Vagina (tissue), 2 donors: ENCODE results near the gene LRRC56. TPM values are rescaled to one million over a fixed set of nuclear protein-coding genes. Genes with fewer than 3 reads are reported as not detected.

ENCODE experiments used
- DNase-seq, 2 donors: peaks; one replicate each; pipeline ENCODE4 v3.0.0-alpha.2; 2017; ENCODE audit errors: extremely low spot score in 2 of 2
- H3K27ac ChIP-seq: fragments of 200-600 bp; sonication (generic); one replicate; pipeline ENCODE4 v1.5.1; 2019
- H3K27me3 ChIP-seq: fragments of 200-600 bp; sonication (generic); one replicate; pipeline ENCODE4 v1.5.1; 2019
- H3K36me3 ChIP-seq, 2 donors: fragments of 200-600 bp; sonication (generic); one replicate each; pipeline ENCODE4 v1.5.1; 2017 to 2019
- H3K4me1 ChIP-seq: fragments of 200-600 bp; sonication (generic); one replicate; pipeline ENCODE4 v1.5.1; 2019
- H3K4me3 ChIP-seq, 2 donors: fragments of 200-600 bp; sonication (generic); 1 replicate in 1 of 2; 2 replicates in 1 of 2; pipeline ENCODE4 v1.5.1; 2016 to 2019
- H3K9me3 ChIP-seq: fragments of 200-600 bp; sonication (generic); one replicate; pipeline ENCODE4 v1.5.1; 2019
- POLR2A ChIP-seq, 2 donors: fragments of 450-650 bp; IDR thresholded peaks; one replicate each; pipeline ENCODE4 v1.6.1; 2017; ENCODE audit warnings: antibody characterized with exemption in 2 of 2, mild to moderate bottlenecking in 2 of 2, moderate library complexity in 2 of 2
- POLR2AphosphoS5 ChIP-seq, 2 donors: sonication (generic); formaldehyde crosslinking; IDR thresholded peaks; one replicate each; pipeline ENCODE4 v1.9.0; 2017; ENCODE audit warnings: antibody characterized with exemption in 2 of 2, mild to moderate bottlenecking in 2 of 2, low read depth in 1 of 2; ENCODE audit not compliant: insufficient read depth in 1 of 2
- intact Hi-C: fragments of 100-400 bp; cut with DNase I; formaldehyde crosslinking; loops from one replicate; pipeline ENCODE4 v1.15.1; 2023
- total RNA-seq: library from RNA; depleted of rRNA; stranded (reverse); fragments of >200 nt; gene quantifications from one replicate; pipeline ENCODE4 v1.2.3, GENCODE V29; 2016
- TF ChIP-seq, protein P1 (sequence below), 3 experiments: fragments of 450-650 bp in 2 of 3; fragments of 200-600 bp in 1 of 3; sonication (generic) in 1 of 3; IDR thresholded peaks; one replicate each; pipeline ENCODE4 v1.5.1; 2017 to 2019; ENCODE audit warnings: antibody characterized with exemption in 3 of 3, mild to moderate bottlenecking in 2 of 3, moderate library complexity in 2 of 3

Gene LRRC56
- total RNA-seq, 1 donor from 2014 or later: 0.49 TPM

DNA sequence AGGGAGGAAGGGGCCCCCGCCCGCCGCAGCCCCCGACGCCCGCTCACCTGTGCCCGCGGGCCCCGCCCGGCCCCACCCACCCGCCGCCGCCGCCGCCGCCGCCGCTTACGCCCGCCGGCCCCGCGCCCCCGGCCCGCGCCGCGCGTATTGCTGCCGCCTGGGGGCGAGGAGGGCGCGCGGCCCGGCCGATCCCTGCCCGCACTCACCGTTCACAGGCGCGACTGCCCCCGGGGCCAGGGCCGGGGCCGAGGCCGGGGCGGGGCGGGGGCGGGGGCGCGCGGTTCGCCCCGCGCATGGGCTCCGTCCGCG, 2.2 kb upstream of the LRRC56 start:
- peaks cover 49% of the 10 kb centered on the region for H3K4me1 ChIP-seq
- H3K27ac ChIP-seq: peak overlapping the region; percentile 90
- peak overlapping the region; percentile 61 to 91 for H3K4me3 ChIP-seq
- intact Hi-C loops: no loop called here
- no peaks in the 10 kb centered on the region for H3K27me3 ChIP-seq
- DNase-seq: no peak
- H3K36me3 ChIP-seq: peaks cover 0 to 29% of the 10 kb centered on the region in 2 donors
- no peaks in the 10 kb centered on the region for H3K9me3 ChIP-seq
- TF ChIP-seq POLR2AphosphoS5 (IDR thresholded peaks at IDR 0.05; ENCODE audit: insufficient read depth in 1 of 2, low read depth in 1 of 2) (no peak), POLR2A (IDR thresholded peaks at IDR 0.05) (no peak)
- TF ChIP-seq, protein P1, sequence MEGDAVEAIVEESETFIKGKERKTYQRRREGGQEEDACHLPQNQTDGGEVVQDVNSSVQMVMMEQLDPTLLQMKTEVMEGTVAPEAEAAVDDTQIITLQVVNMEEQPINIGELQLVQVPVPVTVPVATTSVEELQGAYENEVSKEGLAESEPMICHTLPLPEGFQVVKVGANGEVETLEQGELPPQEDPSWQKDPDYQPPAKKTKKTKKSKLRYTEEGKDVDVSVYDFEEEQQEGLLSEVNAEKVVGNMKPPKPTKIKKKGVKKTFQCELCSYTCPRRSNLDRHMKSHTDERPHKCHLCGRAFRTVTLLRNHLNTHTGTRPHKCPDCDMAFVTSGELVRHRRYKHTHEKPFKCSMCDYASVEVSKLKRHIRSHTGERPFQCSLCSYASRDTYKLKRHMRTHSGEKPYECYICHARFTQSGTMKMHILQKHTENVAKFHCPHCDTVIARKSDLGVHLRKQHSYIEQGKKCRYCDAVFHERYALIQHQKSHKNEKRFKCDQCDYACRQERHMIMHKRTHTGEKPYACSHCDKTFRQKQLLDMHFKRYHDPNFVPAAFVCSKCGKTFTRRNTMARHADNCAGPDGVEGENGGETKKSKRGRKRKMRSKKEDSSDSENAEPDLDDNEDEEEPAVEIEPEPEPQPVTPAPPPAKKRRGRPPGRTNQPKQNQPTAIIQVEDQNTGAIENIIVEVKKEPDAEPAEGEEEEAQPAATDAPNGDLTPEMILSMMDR (IDR thresholded peaks at IDR 0.05): no peak

DNA sequence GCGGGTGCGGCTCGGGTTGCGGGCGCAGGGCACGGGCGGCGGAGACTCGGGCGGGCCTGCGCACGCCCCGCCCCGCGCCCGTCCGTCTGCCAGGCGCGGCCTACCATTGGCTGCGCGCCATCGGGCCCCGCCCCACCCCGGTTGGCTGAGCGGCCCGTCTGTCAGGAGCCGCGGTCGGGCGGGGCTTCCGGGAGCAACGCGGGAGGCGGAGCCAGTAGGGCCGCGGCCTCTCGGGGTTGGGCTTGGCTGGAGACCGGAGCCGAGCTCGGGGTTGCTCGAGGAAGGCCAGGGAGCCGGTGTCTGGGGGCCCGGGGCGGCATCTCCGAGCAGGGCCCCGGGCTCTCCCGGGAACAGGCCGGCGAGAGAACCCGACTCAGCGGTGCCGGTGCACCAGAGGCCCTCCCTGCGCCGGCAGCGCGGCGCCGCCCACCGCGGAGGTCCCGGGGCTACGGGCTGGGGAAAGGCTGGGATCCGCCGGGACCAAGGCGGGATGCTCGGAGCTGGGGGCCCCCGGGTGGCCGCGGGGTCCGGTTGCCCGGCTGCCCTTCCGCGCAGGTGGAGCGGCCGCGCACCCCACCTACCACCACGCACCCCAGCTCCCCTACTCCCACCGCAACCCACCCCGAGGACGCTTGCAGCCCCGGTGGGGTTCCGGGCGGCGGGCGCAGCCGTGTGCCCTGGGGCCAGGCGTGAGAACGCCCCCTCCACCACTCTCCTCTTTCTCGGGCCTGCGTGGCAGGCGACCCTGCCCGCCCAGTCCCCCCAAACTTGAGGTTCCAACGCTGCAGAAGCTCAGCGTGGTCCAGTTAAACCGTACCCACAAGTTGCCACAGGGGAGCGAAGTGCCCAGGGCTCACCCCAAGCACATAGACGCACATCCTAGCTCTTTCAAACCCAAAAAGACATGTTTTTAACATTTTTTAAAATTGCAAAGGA, 1.5 kb upstream of the LRRC56 start, which contains the start of gene HRAS:
TSS of gene HRAS (minus strand) at position 58 of the 936 bp plus-strand sequence.
- H3K4me3 ChIP-seq: peak within 1 kb of the TSS; percentile 61 to 91
- TF ChIP-seq, protein P1 (IDR thresholded peaks at IDR 0.05): no peak
- TF ChIP-seq POLR2A (IDR thresholded peaks at IDR 0.05) (peak in 1 of 2 donors; percentile 22), POLR2AphosphoS5 (IDR thresholded peaks at IDR 0.05; ENCODE audit: insufficient read depth in 1 of 2, low read depth in 1 of 2) (peak; percentile 33 to 73)
- H3K4me1 ChIP-seq: peaks cover 49% of the 10 kb centered on the region
- H3K9me3 ChIP-seq: no peaks in the 10 kb centered on the region
- H3K27me3 ChIP-seq: no peaks in the 10 kb centered on the region
- intact Hi-C loops: no loop called here
- H3K27ac ChIP-seq: peak within 1 kb of the TSS; percentile 90
- H3K36me3 ChIP-seq: peaks cover 0 to 29% of the 10 kb centered on the region in 2 donors
- no peak for DNase-seq

DNA sequence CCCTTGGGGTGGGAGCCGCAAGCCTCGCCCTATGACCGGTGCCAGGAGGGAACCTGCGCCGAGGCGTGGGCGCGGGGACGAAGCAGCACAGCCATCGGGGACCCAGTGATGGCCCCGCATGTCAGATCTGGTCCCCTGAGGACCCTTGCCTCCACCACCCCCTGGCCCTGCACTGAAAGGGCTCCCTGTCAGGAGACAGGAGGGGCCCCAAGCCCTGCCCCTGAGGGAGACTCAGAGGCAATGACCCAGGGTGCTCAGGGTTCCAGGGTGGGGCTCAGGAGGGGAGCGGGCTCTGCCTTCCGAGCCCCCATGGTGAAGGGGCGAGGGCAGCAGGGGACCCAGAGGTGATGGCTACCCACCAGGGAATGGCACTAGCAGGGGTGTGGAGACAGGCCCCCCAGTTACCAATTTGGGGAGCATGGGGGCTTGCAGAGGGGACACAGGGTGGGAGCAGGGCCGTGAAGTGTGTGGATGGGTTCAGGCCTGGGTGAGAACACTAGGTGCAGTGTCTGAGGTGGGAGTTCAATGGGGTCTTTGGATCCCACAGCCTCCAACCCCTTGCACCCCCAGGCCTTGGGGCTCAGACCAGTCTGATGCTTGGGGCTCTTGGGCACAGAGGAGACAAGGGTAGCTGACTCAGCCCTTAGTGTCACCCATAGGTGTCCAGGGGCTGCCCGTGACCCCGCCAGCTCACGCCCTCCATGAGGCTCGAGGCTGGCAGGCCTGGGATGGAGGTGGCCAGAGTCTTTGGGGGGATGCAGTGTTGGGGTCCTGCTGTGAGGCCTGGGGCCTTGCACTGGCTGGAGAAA, 499 bp downstream of the LRRC56 start:
- Histone ChIP-seq H3K27ac (no peak overlapping the region), H3K4me3 (peak overlapping the region; percentile 61 to 91), H3K27me3 (no peaks in the 10 kb centered on the region), H3K36me3 (peaks cover 0 to 10% of the 10 kb centered on the region in 2 donors), H3K9me3 (no peaks in the 10 kb centered on the region), H3K4me1 (peaks cover 42% of the 10 kb centered on the region)
- no peak for DNase-seq
- TF ChIP-seq POLR2A (IDR thresholded peaks at IDR 0.05): no peak
- TF ChIP-seq, protein P1 (IDR thresholded peaks at IDR 0.05): no peak
- no peak for TF ChIP-seq POLR2AphosphoS5 (IDR thresholded peaks at IDR 0.05; ENCODE audit: insufficient read depth in 1 of 2, low read depth in 1 of 2)
- intact Hi-C loops: no loop called here

DNA sequence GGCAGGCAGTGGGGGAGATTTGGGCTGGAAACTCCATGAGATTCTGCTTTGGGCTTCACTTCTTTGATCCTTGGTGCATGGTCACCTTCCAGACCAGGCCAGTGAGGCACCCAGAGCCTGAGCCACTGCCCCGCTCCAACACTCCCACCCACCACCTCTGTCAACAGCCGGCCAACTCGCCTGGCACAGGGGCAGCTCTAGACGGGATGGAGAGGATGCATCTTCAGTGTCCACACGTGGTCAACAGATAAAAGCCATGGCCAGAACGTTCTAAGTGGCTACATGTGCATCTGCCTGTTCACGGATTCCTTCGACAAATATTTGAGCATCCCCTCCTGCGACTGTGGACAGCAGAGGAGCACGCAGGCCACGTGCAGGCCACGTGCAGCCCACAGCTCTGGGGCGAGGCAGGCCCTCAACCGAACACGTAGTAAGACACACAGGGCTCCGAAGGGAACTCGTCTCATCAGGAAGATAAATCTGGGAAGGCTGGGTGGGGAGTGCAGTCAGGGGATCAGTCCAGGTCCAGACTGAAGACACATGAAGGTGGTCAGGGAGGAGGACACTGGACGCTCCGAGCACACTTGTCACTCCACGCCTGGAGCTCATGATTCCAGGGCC, 1.2 kb downstream of the LRRC56 start:
- peaks cover 0 to 2% of the 10 kb centered on the region in 2 donors for H3K36me3 ChIP-seq
- TF ChIP-seq, protein P1 (IDR thresholded peaks at IDR 0.05): no peak
- TF ChIP-seq POLR2AphosphoS5 (IDR thresholded peaks at IDR 0.05; ENCODE audit: insufficient read depth in 1 of 2, low read depth in 1 of 2) (no peak), POLR2A (IDR thresholded peaks at IDR 0.05) (no peak)
- H3K9me3 ChIP-seq: no peaks in the 10 kb centered on the region
- intact Hi-C loops: no loop called here
- no peak overlapping the region for H3K4me3 ChIP-seq
- peaks cover 35% of the 10 kb centered on the region for H3K4me1 ChIP-seq
- no peaks in the 10 kb centered on the region for H3K27me3 ChIP-seq
- no peak for DNase-seq
- no peak overlapping the region for H3K27ac ChIP-seq
